ENCODE results near the gene RPS6KA3.

The RPS6KA3 gene

GRCh38 chrX:20228245-20228644 lies 38.5 kb downstream of the RPS6KA3 start:
- no peak for TF ChIP-seq ARNTL (CRISPR knock-in tag; IDR thresholded peaks at IDR 0.05; ENCODE audit: borderline replicate concordance, low read depth)
- no peak for TF ChIP-seq ZC3H10 (CRISPR knock-in tag; IDR thresholded peaks at IDR 0.05)
- TF ChIP-seq ZNF70 (CRISPR knock-in tag; IDR thresholded peaks at IDR 0.05): no peak
- no peak for TF ChIP-seq POU6F1 (CRISPR knock-in tag; IDR thresholded peaks at IDR 0.05; ENCODE audit: borderline replicate concordance, low read depth)
- TF ChIP-seq SNAI2 (CRISPR knock-in tag; IDR thresholded peaks at IDR 0.05): no peak
- no peak for TF ChIP-seq TOX (CRISPR knock-in tag; IDR thresholded peaks at IDR 0.05; ENCODE audit: borderline replicate concordance)
- no peak for TF ChIP-seq ISL1 (CRISPR knock-in tag; IDR thresholded peaks at IDR 0.05)
- TF ChIP-seq TCF4 (CRISPR knock-in tag; IDR thresholded peaks at IDR 0.05; ENCODE audit: borderline replicate concordance): no peak
- no peak for TF ChIP-seq CSRNP3 (CRISPR knock-in tag; IDR thresholded peaks at IDR 0.05)
- no peak for TF ChIP-seq RARB (CRISPR knock-in tag; IDR thresholded peaks at IDR 0.05)
- no peak for TF ChIP-seq CREB5 (CRISPR knock-in tag; IDR thresholded peaks at IDR 0.05; ENCODE audit: low read depth)
- TF ChIP-seq ESRRG (CRISPR knock-in tag; IDR thresholded peaks at IDR 0.05): no peak
- TF ChIP-seq ZFP30 (CRISPR knock-in tag; IDR thresholded peaks at IDR 0.05): no peak
- TF ChIP-seq PPARA (CRISPR knock-in tag; IDR thresholded peaks at IDR 0.05; ENCODE audit: borderline replicate concordance): no peak
- no peak for TF ChIP-seq PATZ1 (CRISPR knock-in tag; IDR thresholded peaks at IDR 0.05; ENCODE audit: borderline replicate concordance)
- no peak for TF ChIP-seq GLIS3 (CRISPR knock-in tag; IDR thresholded peaks at IDR 0.05)
- TF ChIP-seq ZNF8 (CRISPR knock-in tag; IDR thresholded peaks at IDR 0.05): no peak
- no peak for TF ChIP-seq TSHZ2 (CRISPR knock-in tag; IDR thresholded peaks at IDR 0.05)
- TF ChIP-seq OSR1 (CRISPR knock-in tag; IDR thresholded peaks at IDR 0.05): no peak
- ATAC-seq: no peak

GRCh38 chrX:20227116-20227515 lies 39.6 kb downstream of the RPS6KA3 start:
- peak; percentile 32; the same call in 2 of the 3 replicates for ATAC-seq

More at GRCh38 chrX:20227116-20227515, 39.6 kb downstream of the RPS6KA3 start:
- no peak for TF ChIP-seq CSRNP3 (CRISPR knock-in tag; IDR thresholded peaks at IDR 0.05)
- TF ChIP-seq TSHZ2 (CRISPR knock-in tag; IDR thresholded peaks at IDR 0.05): no peak
- TF ChIP-seq PPARA (CRISPR knock-in tag; IDR thresholded peaks at IDR 0.05; ENCODE audit: borderline replicate concordance): no peak
- no peak for TF ChIP-seq ZC3H10 (CRISPR knock-in tag; IDR thresholded peaks at IDR 0.05)
- no peak for TF ChIP-seq CREB5 (CRISPR knock-in tag; IDR thresholded peaks at IDR 0.05; ENCODE audit: low read depth)
